OCI-LY1 (cell line): Measurements from ENCODE around the gene PAX6.

Source experiments
- H2AFZ ChIP-seq: fragments of 200-600 bp; sonication (generic), shearing (Covaris generic); 2 replicates; pipeline ENCODE4 v1.6.0; 2014; ENCODE audit warnings: antibody characterized with exemption, mild to moderate bottlenecking, low read length
- H3F3A ChIP-seq: fragments of 200-600 bp; sonication (generic), shearing (Covaris generic); 2 replicates; pipeline ENCODE4 v1.6.0; 2014; ENCODE audit warnings: mild to moderate bottlenecking, antibody characterized with exemption, low read length, moderate library complexity; ENCODE audit not compliant: insufficient read depth
- H3K27ac ChIP-seq: fragments of 200-600 bp; sonication (generic); 2 replicates; pipeline ENCODE4 v1.5.1; 2014; ENCODE audit warnings: low read length, mixed run types, mild to moderate bottlenecking, low read depth; ENCODE audit not compliant: poor library complexity, severe bottlenecking
- H3K27me3 ChIP-seq: fragments of 200-600 bp; sonication (generic); 2 replicates; pipeline ENCODE4 v1.6.0; 2014; ENCODE audit warnings: antibody characterized with exemption, mild to moderate bottlenecking, low read length, moderate library complexity; ENCODE audit not compliant: insufficient read depth
- H3K36me3 ChIP-seq: fragments of 200-600 bp; sonication (generic); 2 replicates; pipeline ENCODE4 v1.6.1; 2014; ENCODE audit warnings: mild to moderate bottlenecking, antibody characterized with exemption, low read length, moderate library complexity, mixed read lengths; ENCODE audit not compliant: insufficient read depth
- H3K4me1 ChIP-seq: fragments of 200-600 bp; sonication (generic); 2 replicates; pipeline ENCODE4 v1.5.1; 2014; ENCODE audit warnings: mild to moderate bottlenecking, low read length, moderate library complexity; ENCODE audit not compliant: insufficient read depth, severe bottlenecking
- H3K4me2 ChIP-seq: fragments of 200-600 bp; sonication (generic), shearing (Covaris generic); 2 replicates; pipeline ENCODE4 v1.6.1; 2014; ENCODE audit warnings: low read length
- H3K4me3 ChIP-seq: fragments of 200-600 bp; sonication (generic); 2 replicates; pipeline ENCODE4 v1.5.1; 2014; ENCODE audit warnings: low read length, low read depth, mild to moderate bottlenecking, mixed read lengths; ENCODE audit not compliant: poor library complexity, severe bottlenecking
- H3K79me2 ChIP-seq: fragments of 200-600 bp; shearing (Covaris generic); 2 replicates; pipeline ENCODE4 v1.6.1; 2016; ENCODE audit warnings: mixed run types, low read length, mixed read lengths; ENCODE audit not compliant: insufficient read depth
- H3K9ac ChIP-seq: fragments of 200-600 bp; sonication (generic), shearing (Covaris generic); 2 replicates; pipeline ENCODE4 v1.6.1; 2014; ENCODE audit warnings: mild to moderate bottlenecking, low read length, mixed read lengths
- H3K9me2 ChIP-seq: fragments of 200-600 bp; sonication (generic), shearing (Covaris generic); 2 replicates; pipeline ENCODE4 v1.6.1; 2014; ENCODE audit warnings: low read depth, mild to moderate bottlenecking, low read length, mixed read lengths
- H3K9me3 ChIP-seq: fragments of 200-600 bp; shearing (Covaris generic); 2 replicates; pipeline ENCODE4 v1.6.1; 2014; ENCODE audit warnings: low read length, mixed read lengths
- H4K20me1 ChIP-seq: fragments of 200-600 bp; sonication (generic), shearing (Covaris generic); 2 replicates; pipeline ENCODE4 v1.6.0; 2016; ENCODE audit warnings: mild to moderate bottlenecking, low read length; ENCODE audit not compliant: insufficient read depth
- EZH2 ChIP-seq: fragments of 200-600 bp; sonication (generic), shearing (Covaris generic); IDR thresholded peaks from 2 replicates; pipeline ENCODE4 v1.8.0; 2017; ENCODE audit warnings: borderline replicate concordance, mixed run types, mild to moderate bottlenecking, antibody characterized with exemption, low read length, moderate library complexity, mixed read lengths
- TF ChIP-seq, protein P1 (sequence below): fragments of 200-600 bp; sonication (generic), shearing (Covaris generic); IDR thresholded peaks from 2 replicates; pipeline ENCODE4 v1.5.1; 2017; ENCODE audit warnings: mild to moderate bottlenecking, antibody characterized with exemption, low read length, moderate library complexity, mixed read lengths

The PAX6 gene

DNA sequence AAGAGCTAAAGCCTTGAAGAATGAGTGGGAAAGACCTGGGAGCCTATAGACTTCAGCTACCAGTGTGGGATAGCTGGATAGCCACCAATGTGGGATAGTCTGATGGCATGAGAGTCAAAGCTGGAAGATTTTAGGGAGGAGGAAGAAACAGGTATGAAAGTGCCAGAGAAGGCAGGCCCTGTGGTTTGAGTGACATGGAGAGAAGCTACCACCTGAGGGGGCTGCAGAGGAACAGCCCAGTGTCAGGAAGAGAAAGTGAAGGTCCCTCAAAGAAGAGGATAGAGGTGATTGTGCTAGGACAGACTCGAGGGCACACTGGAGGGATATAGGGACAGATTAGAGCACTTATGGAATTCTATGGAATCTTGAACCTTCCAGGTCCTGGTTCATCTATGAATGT is 23.1 kb upstream of the PAX6 start:
- no peak overlapping the region for H3K4me2 ChIP-seq
- no peaks in the 10 kb centered on the region for H4K20me1 ChIP-seq
- no peaks in the 10 kb centered on the region for H3K9me2 ChIP-seq
- H2AFZ ChIP-seq, result no peak overlapping the region
- H3F3A ChIP-seq, result no peaks in the 10 kb centered on the region
- no peak overlapping the region for H3K27ac ChIP-seq
- no peak overlapping the region for H3K9ac ChIP-seq
- H3K4me1 ChIP-seq, result no peaks in the 10 kb centered on the region
- no peaks in the 10 kb centered on the region for H3K79me2 ChIP-seq
- no peaks in the 10 kb centered on the region for H3K27me3 ChIP-seq
- no peaks in the 10 kb centered on the region for H3K36me3 ChIP-seq
- H3K4me3 ChIP-seq, result no peak overlapping the region
- TF ChIP-seq EZH2, result no peak
- TF ChIP-seq, protein P1, sequence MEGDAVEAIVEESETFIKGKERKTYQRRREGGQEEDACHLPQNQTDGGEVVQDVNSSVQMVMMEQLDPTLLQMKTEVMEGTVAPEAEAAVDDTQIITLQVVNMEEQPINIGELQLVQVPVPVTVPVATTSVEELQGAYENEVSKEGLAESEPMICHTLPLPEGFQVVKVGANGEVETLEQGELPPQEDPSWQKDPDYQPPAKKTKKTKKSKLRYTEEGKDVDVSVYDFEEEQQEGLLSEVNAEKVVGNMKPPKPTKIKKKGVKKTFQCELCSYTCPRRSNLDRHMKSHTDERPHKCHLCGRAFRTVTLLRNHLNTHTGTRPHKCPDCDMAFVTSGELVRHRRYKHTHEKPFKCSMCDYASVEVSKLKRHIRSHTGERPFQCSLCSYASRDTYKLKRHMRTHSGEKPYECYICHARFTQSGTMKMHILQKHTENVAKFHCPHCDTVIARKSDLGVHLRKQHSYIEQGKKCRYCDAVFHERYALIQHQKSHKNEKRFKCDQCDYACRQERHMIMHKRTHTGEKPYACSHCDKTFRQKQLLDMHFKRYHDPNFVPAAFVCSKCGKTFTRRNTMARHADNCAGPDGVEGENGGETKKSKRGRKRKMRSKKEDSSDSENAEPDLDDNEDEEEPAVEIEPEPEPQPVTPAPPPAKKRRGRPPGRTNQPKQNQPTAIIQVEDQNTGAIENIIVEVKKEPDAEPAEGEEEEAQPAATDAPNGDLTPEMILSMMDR, result no peak; the same call in 1 of the 2 replicates
- no peaks in the 10 kb centered on the region for H3K9me3 ChIP-seq

DNA sequence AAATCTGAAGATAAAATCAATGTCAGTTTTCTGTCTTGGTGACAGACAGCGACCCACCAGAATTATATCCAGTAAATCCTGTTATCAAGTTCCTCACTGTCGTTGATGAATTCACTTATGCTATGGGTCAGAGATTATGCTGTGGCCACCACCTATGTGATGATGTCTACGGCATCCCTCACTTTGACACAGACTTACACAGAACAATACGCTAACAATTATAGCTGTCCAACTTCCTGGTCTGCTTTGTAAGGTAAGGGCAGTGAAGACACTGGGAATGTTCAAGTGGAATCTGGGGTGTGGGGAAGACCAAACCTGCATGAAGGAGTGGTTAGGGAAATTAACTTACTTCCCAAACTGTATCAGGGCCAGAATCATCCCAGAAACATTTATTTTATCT is 19.3 kb upstream of the PAX6 start:
- no peak for TF ChIP-seq EZH2
- TF ChIP-seq, protein P1, result no peak
- Histone ChIP-seq H2AFZ (no peak overlapping the region), H3F3A (no peaks in the 10 kb centered on the region)

DNA sequence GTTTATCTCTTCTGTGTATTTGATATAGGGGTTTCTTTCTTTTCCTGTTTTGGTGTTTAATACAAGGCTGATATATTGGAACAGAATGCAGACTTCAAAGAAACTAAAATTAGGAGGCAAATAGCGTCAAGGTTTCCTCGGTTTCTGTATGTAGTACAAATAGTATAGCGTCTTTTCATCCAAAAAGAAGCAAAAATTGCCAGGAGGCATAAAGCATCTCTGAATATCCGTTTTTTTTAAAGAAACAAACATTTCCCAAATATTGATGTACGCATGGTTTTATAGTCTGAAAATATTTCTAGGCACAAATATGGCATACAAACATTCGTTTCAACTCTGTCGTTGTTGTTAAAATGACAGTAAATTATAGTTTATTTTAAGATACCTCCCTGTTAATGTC is 17.1 kb upstream of the PAX6 start:
- H3K27ac ChIP-seq, result no peak overlapping the region
- H3K4me2 ChIP-seq, result no peak overlapping the region
- no peak for TF ChIP-seq EZH2
- TF ChIP-seq, protein P1, result no peak
- H4K20me1 ChIP-seq, result no peaks in the 10 kb centered on the region
- no peaks in the 10 kb centered on the region for H3K4me1 ChIP-seq
- H3K4me3 ChIP-seq, result no peak overlapping the region
- H3K36me3 ChIP-seq, result no peaks in the 10 kb centered on the region
- no peaks in the 10 kb centered on the region for H3K27me3 ChIP-seq
- no peak overlapping the region for H3K9ac ChIP-seq
- H3K9me3 ChIP-seq, result no peaks in the 10 kb centered on the region
- H3F3A ChIP-seq, result no peaks in the 10 kb centered on the region
- H3K79me2 ChIP-seq, result no peaks in the 10 kb centered on the region
- no peak overlapping the region for H2AFZ ChIP-seq
- H3K9me2 ChIP-seq, result no peaks in the 10 kb centered on the region

More for the DNA sequence above, 19.3 kb upstream of the PAX6 start:
- Histone ChIP-seq H3K36me3 (no peaks in the 10 kb centered on the region), H3K4me2 (no peak overlapping the region), H3K79me2 (no peaks in the 10 kb centered on the region), H3K9me2 (no peaks in the 10 kb centered on the region), H3K27me3 (no peaks in the 10 kb centered on the region), H3K9ac (no peak overlapping the region), H3K9me3 (no peaks in the 10 kb centered on the region), H3K27ac (no peak overlapping the region), H4K20me1 (no peaks in the 10 kb centered on the region), H3K4me3 (no peak overlapping the region), H3K4me1 (no peaks in the 10 kb centered on the region)
